ENCODE results near the gene LLGL2.

DNA sequence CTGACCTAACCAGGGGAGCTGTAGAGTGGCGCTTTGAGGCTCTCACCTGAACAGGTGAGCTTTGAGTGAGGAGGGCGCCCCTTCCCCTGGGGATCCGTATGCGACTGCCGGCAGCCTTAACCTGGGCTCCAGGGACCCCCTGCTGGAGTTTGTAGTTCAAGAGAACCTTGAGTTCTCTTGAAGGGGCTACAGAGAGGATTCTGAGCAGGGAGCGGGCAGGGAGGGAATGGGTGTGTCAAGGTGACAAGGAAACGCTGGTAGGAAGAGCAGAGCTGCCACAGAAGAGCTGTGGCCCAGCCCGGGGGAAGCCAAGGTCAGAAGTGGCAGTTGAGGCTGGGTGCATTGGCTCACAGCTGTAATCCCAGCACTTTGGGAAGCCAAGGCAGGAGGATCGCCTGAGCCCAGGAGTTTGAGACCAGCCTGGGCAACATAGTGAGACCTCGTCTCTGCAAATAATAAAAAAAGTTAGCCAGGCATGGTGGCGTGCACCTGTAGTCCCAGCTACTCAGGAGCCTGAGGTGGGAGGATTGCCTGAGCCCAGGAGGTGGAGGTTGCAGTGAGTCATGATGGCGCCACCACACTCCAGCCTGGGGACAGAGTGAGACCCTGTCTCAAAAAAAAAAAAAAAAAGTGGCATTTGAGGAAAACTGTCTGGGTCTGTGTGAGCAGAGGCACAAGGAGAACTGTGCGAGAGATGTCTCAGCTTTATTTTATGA is 1.2 kb downstream of the LLGL2 start:
- TF ChIP-seq, protein P1, sequence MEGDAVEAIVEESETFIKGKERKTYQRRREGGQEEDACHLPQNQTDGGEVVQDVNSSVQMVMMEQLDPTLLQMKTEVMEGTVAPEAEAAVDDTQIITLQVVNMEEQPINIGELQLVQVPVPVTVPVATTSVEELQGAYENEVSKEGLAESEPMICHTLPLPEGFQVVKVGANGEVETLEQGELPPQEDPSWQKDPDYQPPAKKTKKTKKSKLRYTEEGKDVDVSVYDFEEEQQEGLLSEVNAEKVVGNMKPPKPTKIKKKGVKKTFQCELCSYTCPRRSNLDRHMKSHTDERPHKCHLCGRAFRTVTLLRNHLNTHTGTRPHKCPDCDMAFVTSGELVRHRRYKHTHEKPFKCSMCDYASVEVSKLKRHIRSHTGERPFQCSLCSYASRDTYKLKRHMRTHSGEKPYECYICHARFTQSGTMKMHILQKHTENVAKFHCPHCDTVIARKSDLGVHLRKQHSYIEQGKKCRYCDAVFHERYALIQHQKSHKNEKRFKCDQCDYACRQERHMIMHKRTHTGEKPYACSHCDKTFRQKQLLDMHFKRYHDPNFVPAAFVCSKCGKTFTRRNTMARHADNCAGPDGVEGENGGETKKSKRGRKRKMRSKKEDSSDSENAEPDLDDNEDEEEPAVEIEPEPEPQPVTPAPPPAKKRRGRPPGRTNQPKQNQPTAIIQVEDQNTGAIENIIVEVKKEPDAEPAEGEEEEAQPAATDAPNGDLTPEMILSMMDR (IDR thresholded peaks at IDR 0.05; ENCODE audit: insufficient read depth, low read depth, low read length) = no peak
- no peak for TF ChIP-seq EZH2 (IDR thresholded peaks at IDR 0.05; ENCODE audit: insufficient read depth, low read length)

Data from astrocyte (in vitro differentiated cells and primary cell).